Measurements from ENCODE around the gene DDX1. TPM values are rescaled to one million over a fixed set of nuclear protein-coding genes. Genes with fewer than 3 reads are reported as not detected.

Gene DDX1
- total and polyA plus RNA-seq, 9 of the 15 experiments (the other 6 are each of a cell fraction or from before 2014, with no cell fraction given) = 116 to 277 (median 232) TPM

DNA sequence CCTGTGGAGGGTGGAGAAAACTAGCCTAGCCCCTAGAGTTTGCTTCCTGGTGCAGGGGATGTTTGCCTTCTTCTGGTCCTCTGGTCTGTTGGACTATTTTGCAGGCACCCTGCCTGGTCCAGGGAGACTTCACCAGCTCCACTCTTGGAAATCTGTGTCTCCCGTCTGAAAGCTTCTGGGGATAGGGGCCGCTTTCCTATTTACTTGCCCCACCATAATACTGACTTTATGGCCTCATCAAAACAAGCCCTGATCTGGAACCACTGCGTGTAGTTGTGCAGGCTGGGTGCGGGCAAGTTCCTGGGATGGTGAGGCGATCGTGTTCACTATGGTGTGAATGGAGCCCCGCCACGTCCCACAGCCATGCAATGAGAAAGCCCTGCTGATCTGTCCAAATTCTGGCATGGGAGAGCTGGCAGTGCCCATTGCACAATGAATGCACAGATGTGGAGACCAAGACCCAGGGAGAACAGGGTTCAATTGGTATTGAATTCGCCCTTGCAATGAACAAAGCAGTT is 74.3 kb downstream of the DDX1 start:
- no peaks in the 10 kb centered on the region for H3K79me2 ChIP-seq (ENCODE audit: control insufficient read depth, insufficient read depth, low read length)
- no peaks in the 10 kb centered on the region for H3K9me1 ChIP-seq (ENCODE audit: control insufficient read depth, insufficient read depth, low read length)
- no peak for ATAC-seq
- no peak for FAIRE-seq
- H3K4me3 ChIP-seq = no peak overlapping the region
- no peaks in the 10 kb centered on the region for H4K20me1 ChIP-seq (replicated peaks; ENCODE audit: control insufficient read depth, insufficient read depth, low read length)
- ChIA-PET CTCF (ENCODE audit: low intra/inter-chr PET ratio) (no interaction called here), POLR2A (interaction anchor here (0.6 to 1.4 kb wide), 2 partner anchors 9 to 67 kb away, joined by 3 to 4 read pairs; no protein-coding TSS in a partner anchor)
- H3K27me3 ChIP-seq (ENCODE audit: control insufficient read depth in 2 of 2, insufficient read depth in 2 of 2, low read length in 2 of 2) = peaks cover 38 to 68% of the 10 kb centered on the region in 2 experiments; a peak in 4 of 5 replicates
- H3K9ac ChIP-seq (ENCODE audit: insufficient read depth in 1 of 2, low read depth in 2 of 2, low read length in 2 of 2) = no peak overlapping the region
- intact Hi-C loops (cut with micrococcal nuclease) = no loop called here
- H3K36me3 ChIP-seq (ENCODE audit: control insufficient read depth, insufficient read depth, low read length) = no peaks in the 10 kb centered on the region
- H3K9me3 ChIP-seq (replicated peaks; ENCODE audit: control insufficient read depth, insufficient read depth, low read depth, low read length) = no peaks in the 10 kb centered on the region
- WGBS (ENCODE audit: insufficient coverage, low coverage, missing lambda C conversion rate) = 1% methylated on average over 9 of the region's 9 CpGs
- no peak overlapping the region for H3K27ac ChIP-seq (ENCODE audit: extremely low read depth, low read depth, low read length)
- peaks cover 0 to 3% of the 10 kb centered on the region in 2 experiments; a peak in 1 of 5 replicates for H3K4me1 ChIP-seq (replicated peaks in 1 of 2; ENCODE audit: control insufficient read depth in 2 of 2, insufficient read depth in 2 of 2, low read length in 2 of 2)
- no peak overlapping the region for H3K4me2 ChIP-seq (ENCODE audit: insufficient read depth, low read length)
- BruUV-seq (replicated peaks) = no TSS peak
- DNase-seq (ENCODE audit: extremely low read depth in 1 of 4, low spot score in 3 of 4) = no peak
- H2AFZ ChIP-seq (ENCODE audit: low read depth, low read length) = no peak overlapping the region
- TF ChIP-seq CREB3L1 (IDR thresholded peaks at IDR 0.05; ENCODE audit: borderline replicate concordance, low read depth) = no peak
- TF ChIP-seq, protein P1, sequence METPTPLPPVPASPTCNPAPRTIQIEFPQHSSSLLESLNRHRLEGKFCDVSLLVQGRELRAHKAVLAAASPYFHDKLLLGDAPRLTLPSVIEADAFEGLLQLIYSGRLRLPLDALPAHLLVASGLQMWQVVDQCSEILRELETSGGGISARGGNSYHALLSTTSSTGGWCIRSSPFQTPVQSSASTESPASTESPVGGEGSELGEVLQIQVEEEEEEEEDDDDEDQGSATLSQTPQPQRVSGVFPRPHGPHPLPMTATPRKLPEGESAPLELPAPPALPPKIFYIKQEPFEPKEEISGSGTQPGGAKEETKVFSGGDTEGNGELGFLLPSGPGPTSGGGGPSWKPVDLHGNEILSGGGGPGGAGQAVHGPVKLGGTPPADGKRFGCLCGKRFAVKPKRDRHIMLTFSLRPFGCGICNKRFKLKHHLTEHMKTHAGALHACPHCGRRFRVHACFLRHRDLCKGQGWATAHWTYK (CRISPR knock-in tag; IDR thresholded peaks at IDR 0.05) = no peak
- no peak for TF ChIP-seq EP300 (IDR thresholded peaks at IDR 0.05; ENCODE audit: low read length)
- no peak for TF ChIP-seq MBD1 (CRISPR knock-in tag; IDR thresholded peaks at IDR 0.05)
- no peak for TF ChIP-seq ZNF175 (CRISPR knock-in tag; IDR thresholded peaks at IDR 0.05; ENCODE audit: low read depth)
- no peak for TF ChIP-seq SRSF3 (IDR thresholded peaks at IDR 0.05; ENCODE audit: insufficient read depth, low read length)
- in situ Hi-C loops (cut with MboI) = no loop called here

Measured in K562 (cell line).